CD4-positive, alpha-beta memory T cell (primary cell): ENCODE measurements around the gene ESPNL. TPM values are rescaled to one million over a fixed set of nuclear protein-coding genes. Genes with fewer than 3 reads are reported as not detected.

Experiments used
- CTCF ChIA-PET: fragments of 350-600 bp; sonication (Branson Sonifier 250); formaldehyde crosslinking; loops from one replicate; lab custom pipeline; 2021; ENCODE audit warnings: inconsistent platforms; ENCODE audit not compliant: partially characterized antibody; lab: Charles Lee
- POLR2A ChIA-PET: fragments of 350-600 bp; sonication (Branson Sonifier 250); formaldehyde crosslinking; loops from one replicate; lab custom pipeline; 2021; ENCODE audit not compliant: partially characterized antibody; lab: Charles Lee
- DNase-seq, 5 donors: peaks; one replicate each; pipeline versions ENCODE4 v3.0.0 to v3.0.0-alpha.2; 2020 to 2022; ENCODE audit warnings: mixed read lengths in 1 of 5
- H3K27ac ChIP-seq: one replicate; pipeline ENCODE4 v1.7.0; 2013; ENCODE audit warnings: low read depth, low read length
- H3K27me3 ChIP-seq: 2 replicates; pipeline ENCODE4 v1.7.0; 2013; ENCODE audit warnings: mild to moderate bottlenecking, low read length, moderate library complexity; ENCODE audit not compliant: insufficient read depth
- H3K36me3 ChIP-seq: 2 replicates; pipeline ENCODE4 v1.7.0; 2013; ENCODE audit warnings: mild to moderate bottlenecking, low read length, moderate library complexity; ENCODE audit not compliant: insufficient read depth
- H3K4me1 ChIP-seq: 2 replicates; pipeline ENCODE4 v1.7.0; 2013; ENCODE audit warnings: mild to moderate bottlenecking, low read length, moderate library complexity; ENCODE audit not compliant: insufficient read depth
- H3K4me3 ChIP-seq, 2 donors: one replicate each; pipeline ENCODE4 v1.7.0; 2013; ENCODE audit warnings: low read length in 2 of 2, mild to moderate bottlenecking in 1 of 2
- H3K9me3 ChIP-seq, 2 donors: one replicate each; pipeline ENCODE4 v1.7.0; 2013; ENCODE audit warnings: low read length in 2 of 2, control low read depth in 1 of 2; ENCODE audit not compliant: control insufficient read depth in 1 of 2
- H3K27ac Mint-ChIP-seq, 7 donors: one replicate each; pipeline ENCODE4 v1.8.0; 2020 to 2021; ENCODE audit warnings: mixed read lengths in 7 of 7, mild to moderate bottlenecking in 6 of 7, inconsistent platforms in 3 of 7, moderate library complexity in 3 of 7
- H3K27me3 Mint-ChIP-seq, 2 donors: one replicate each; pipeline ENCODE4 v1.8.0; 2020 to 2021; ENCODE audit warnings: mixed read lengths in 2 of 2
- H3K36me3 Mint-ChIP-seq, 2 donors: one replicate each; pipeline ENCODE4 v1.8.0; 2020 to 2021; ENCODE audit warnings: mixed read lengths in 2 of 2, inconsistent platforms in 1 of 2, mild to moderate bottlenecking in 1 of 2
- H3K4me1 Mint-ChIP-seq, 4 donors: one replicate each; pipeline ENCODE4 v1.8.0; 2020 to 2021; ENCODE audit warnings: mixed read lengths in 4 of 4, mild to moderate bottlenecking in 1 of 4
- H3K4me3 Mint-ChIP-seq, 8 donors: one replicate each; pipeline ENCODE4 v1.8.0; 2020 to 2021; ENCODE audit warnings: mixed read lengths in 8 of 8, mild to moderate bottlenecking in 7 of 8, moderate library complexity in 6 of 8, inconsistent platforms in 3 of 8
- H3K9me3 Mint-ChIP-seq, 8 donors: one replicate each; pipeline ENCODE4 v1.8.0; 2020 to 2021; ENCODE audit warnings: mixed read lengths in 8 of 8, mild to moderate bottlenecking in 5 of 8, inconsistent platforms in 3 of 8, moderate library complexity in 1 of 8
- intact Hi-C: fragments of 100-400 bp; cut with micrococcal nuclease; formaldehyde crosslinking; loops from one replicate; pipeline ENCODE4 v1.15.1; 2023
- polyA plus RNA-seq, 2 donors: library from polyadenylated mRNA; unstranded; fragments of 300-500 nt; fragmentation: Illumina TruSeq; gene quantifications; one replicate each; pipeline ENCODE4 v1.2.3, GENCODE V29; 2021
- total RNA-seq, 2 experiments: library from RNA; stranded (reverse); gene quantifications; one replicate each; pipeline ENCODE4 v1.2.3, GENCODE V29; 2021

Gene ESPNL
- total and polyA plus RNA-seq, 4 experiments from 2014 or later = 0.28 to 0.41 TPM; not detected in 2

- DNase-seq = no peak
- H3K9me3 ChIP-seq = no peaks in the 10 kb centered on the region
- no peaks in the 10 kb centered on the region for H3K27me3 Mint-ChIP-seq
- H3K4me1 ChIP-seq = no peaks in the 10 kb centered on the region
- POLR2A ChIA-PET = no interaction called here
- intact Hi-C loops = no loop called here
- H3K4me3 ChIP-seq = no peak overlapping the region
- H3K27ac ChIP-seq = no peak overlapping the region
- CTCF ChIA-PET = no interaction called here
- peak overlapping the region in 1 of 8 donors; percentile 6 for H3K4me3 Mint-ChIP-seq
- no peak overlapping the region for H3K27ac Mint-ChIP-seq
- H3K27me3 ChIP-seq = no peaks in the 10 kb centered on the region
- peaks cover 4 to 11% (median 7%) of the 10 kb centered on the region in 4 donors for H3K4me1 Mint-ChIP-seq
- H3K36me3 ChIP-seq = no peaks in the 10 kb centered on the region
- H3K36me3 Mint-ChIP-seq = no peaks in the 10 kb centered on the region
- peaks cover 0 to 4% (median 0%) of the 10 kb centered on the region in 8 donors for H3K9me3 Mint-ChIP-seq
These were observed 39.9 kb downstream of the ESPNL start for GRCh38 chr2:238140040-238140439.

GRCh38 chr2:238140721-238141540 lies 40.8 kb downstream of the ESPNL start:
- H3K27ac Mint-ChIP-seq = no peak overlapping the region
- CTCF ChIA-PET = no interaction called here

GRCh38 chr2:238141541-238142318 lies 41.6 kb downstream of the ESPNL start:
- Histone ChIP-seq H3K4me1 (no peaks in the 10 kb centered on the region), H3K9me3 (no peaks in the 10 kb centered on the region), H3K27ac (no peak overlapping the region), H3K4me3 (no peak overlapping the region), H3K36me3 (no peaks in the 10 kb centered on the region), H3K27me3 (no peaks in the 10 kb centered on the region)
- intact Hi-C loops = no loop called here
- no peaks in the 10 kb centered on the region for H3K36me3 Mint-ChIP-seq
- peak overlapping the region in 1 of 7 donors; percentile 5 for H3K27ac Mint-ChIP-seq
- ChIA-PET CTCF (no interaction called here), POLR2A (interaction anchor here (0.6 kb wide), 1 partner anchor 33 kb away, joined by 4 read pairs; no protein-coding TSS in a partner anchor)
- H3K4me1 Mint-ChIP-seq = peaks cover 4 to 11% (median 7%) of the 10 kb centered on the region in 4 donors
- H3K27me3 Mint-ChIP-seq = no peaks in the 10 kb centered on the region
- H3K9me3 Mint-ChIP-seq = peaks cover 0 to 4% (median 0%) of the 10 kb centered on the region in 8 donors
- DNase-seq = no peak
- H3K4me3 Mint-ChIP-seq = no peak overlapping the region

More at GRCh38 chr2:238140721-238141540, 40.8 kb downstream of the ESPNL start:
- no peak overlapping the region for H3K4me3 ChIP-seq
- H3K36me3 Mint-ChIP-seq = no peaks in the 10 kb centered on the region
- DNase-seq = peak in 1 of 5 donors; percentile 30
- intact Hi-C loops = no loop called here
- no peaks in the 10 kb centered on the region for H3K27me3 Mint-ChIP-seq
- no peaks in the 10 kb centered on the region for H3K9me3 ChIP-seq
- no peaks in the 10 kb centered on the region for H3K4me1 ChIP-seq
- POLR2A ChIA-PET = no interaction called here
- H3K4me1 Mint-ChIP-seq = peaks cover 4 to 11% (median 7%) of the 10 kb centered on the region in 4 donors
- H3K9me3 Mint-ChIP-seq = peaks cover 0 to 4% (median 0%) of the 10 kb centered on the region in 8 donors
- H3K27me3 ChIP-seq = no peaks in the 10 kb centered on the region
- H3K4me3 Mint-ChIP-seq = no peak overlapping the region
- H3K36me3 ChIP-seq = no peaks in the 10 kb centered on the region
- no peak overlapping the region for H3K27ac ChIP-seq

- DNase-seq = no peak
- CTCF ChIA-PET = no interaction called here
- no peaks in the 10 kb centered on the region for H3K27me3 Mint-ChIP-seq
These were observed 42.5 kb downstream of the ESPNL start for GRCh38 chr2:238142382-238143205.

GRCh38 chr2:238143239-238143951 lies 43.3 kb downstream of the ESPNL start:
- Mint-ChIP-seq H3K27ac (no peak overlapping the region), H3K4me1 (peaks cover 4 to 11% (median 7%) of the 10 kb centered on the region in 4 donors), H3K36me3 (no peaks in the 10 kb centered on the region), H3K9me3 (peaks cover 0 to 4% (median 0%) of the 10 kb centered on the region in 8 donors), H3K4me3 (no peak overlapping the region), H3K27me3 (no peaks in the 10 kb centered on the region)
- ChIA-PET CTCF (no interaction called here), POLR2A (no interaction called here)
- Histone ChIP-seq H3K4me1 (no peaks in the 10 kb centered on the region), H3K4me3 (no peak overlapping the region), H3K27me3 (no peaks in the 10 kb centered on the region), H3K27ac (no peak overlapping the region), H3K36me3 (no peaks in the 10 kb centered on the region), H3K9me3 (no peaks in the 10 kb centered on the region)
- intact Hi-C loops = no loop called here
- DNase-seq = peak in 1 of 5 donors; percentile 30

More at GRCh38 chr2:238142382-238143205, 42.5 kb downstream of the ESPNL start:
- Mint-ChIP-seq H3K36me3 (no peaks in the 10 kb centered on the region), H3K4me1 (peaks cover 4 to 11% (median 7%) of the 10 kb centered on the region in 4 donors), H3K27ac (no peak overlapping the region), H3K4me3 (no peak overlapping the region), H3K9me3 (peaks cover 0 to 4% (median 0%) of the 10 kb centered on the region in 8 donors)
- Histone ChIP-seq H3K4me3 (no peak overlapping the region), H3K36me3 (no peaks in the 10 kb centered on the region), H3K9me3 (no peaks in the 10 kb centered on the region), H3K27ac (no peak overlapping the region), H3K4me1 (no peaks in the 10 kb centered on the region), H3K27me3 (no peaks in the 10 kb centered on the region)
- intact Hi-C loops = no loop called here
- POLR2A ChIA-PET = interaction anchor here (0.6 kb wide), 1 partner anchor 32 kb away, joined by 4 read pairs; no protein-coding TSS in a partner anchor

GRCh38 chr2:238144262-238144661 lies 44.1 kb downstream of the ESPNL start:
- intact Hi-C loops = no loop called here
- H3K27ac Mint-ChIP-seq = no peak overlapping the region
- no peaks in the 10 kb centered on the region for H3K27me3 Mint-ChIP-seq
- ChIA-PET CTCF (no interaction called here), POLR2A (no interaction called here)
- H3K27ac ChIP-seq = no peak overlapping the region
- H3K4me3 ChIP-seq = no peak overlapping the region
- DNase-seq = no peak
- no peak overlapping the region for H3K4me3 Mint-ChIP-seq
- H3K36me3 Mint-ChIP-seq = no peaks in the 10 kb centered on the region
- H3K4me1 ChIP-seq = no peaks in the 10 kb centered on the region
- H3K9me3 ChIP-seq = no peaks in the 10 kb centered on the region
- H3K9me3 Mint-ChIP-seq = peaks cover 0 to 4% (median 0%) of the 10 kb centered on the region in 8 donors
- H3K4me1 Mint-ChIP-seq = peaks cover 4 to 11% (median 7%) of the 10 kb centered on the region in 4 donors
- no peaks in the 10 kb centered on the region for H3K27me3 ChIP-seq
- H3K36me3 ChIP-seq = no peaks in the 10 kb centered on the region
